Hepatic stellate cell (primary cell): ENCODE data around the gene SIAH3.

Experiments used
- DNase-seq: peaks from one replicate; pipeline ENCODE4 v3.0.0; 2011; ENCODE audit warnings: low spot score

SIAH3 gene

DNA sequence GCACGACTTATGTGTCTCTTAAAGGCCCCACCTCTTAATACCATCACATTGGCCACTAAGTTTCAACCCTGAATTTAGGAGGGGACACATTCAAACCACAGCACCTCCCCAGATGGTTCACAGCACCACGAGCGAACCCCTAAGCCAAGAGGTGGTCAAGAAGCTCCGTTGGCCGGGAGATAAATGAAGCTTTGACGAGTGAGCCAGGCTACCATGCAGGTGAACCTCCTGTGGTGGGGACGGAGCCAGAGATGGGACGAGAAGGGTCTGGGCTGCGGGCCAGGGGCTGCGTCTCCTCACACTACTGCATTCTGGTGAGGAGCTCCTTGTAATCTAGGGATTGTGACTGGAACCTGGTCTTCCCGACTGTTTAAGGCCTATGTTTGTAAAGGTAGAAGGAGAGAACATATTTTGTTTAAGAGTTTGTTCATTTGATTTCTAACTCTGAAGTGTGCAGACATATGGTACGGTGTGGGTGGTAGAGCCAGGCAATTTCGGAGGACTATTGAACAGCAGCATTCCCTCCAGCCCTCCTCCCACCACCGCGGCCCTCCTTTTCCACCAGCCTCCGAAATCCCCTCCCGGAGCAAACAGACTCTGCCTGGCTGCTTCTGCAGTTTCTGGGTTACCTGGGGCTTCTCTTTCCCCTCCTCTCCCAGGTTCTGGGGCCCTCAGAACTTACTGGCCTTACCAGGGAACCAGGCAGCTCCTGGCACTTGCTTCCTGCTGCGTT is 31.3 kb downstream of the SIAH3 start:
- DNase-seq, result no peak

DNA sequence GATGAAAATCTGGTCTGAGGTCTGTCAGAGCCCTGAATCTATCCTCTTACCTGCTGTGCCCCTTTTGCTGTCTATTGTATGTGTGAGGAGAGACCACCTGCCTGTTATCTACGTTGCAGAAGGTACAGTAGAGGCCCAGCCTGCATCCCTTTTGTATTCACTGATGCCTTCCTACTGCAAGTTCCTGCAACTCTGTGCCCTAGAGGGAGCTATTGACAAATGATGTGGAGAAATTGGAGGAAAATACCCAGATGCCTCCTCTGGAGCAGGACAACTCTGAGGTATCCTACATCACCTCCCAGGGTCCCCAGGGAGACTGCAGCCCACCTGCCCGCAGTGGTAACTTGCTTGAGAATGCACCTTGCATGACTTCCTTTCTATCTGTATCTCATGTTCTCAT is 33.7 kb downstream of the SIAH3 start:
- DNase-seq, result no peak

DNA sequence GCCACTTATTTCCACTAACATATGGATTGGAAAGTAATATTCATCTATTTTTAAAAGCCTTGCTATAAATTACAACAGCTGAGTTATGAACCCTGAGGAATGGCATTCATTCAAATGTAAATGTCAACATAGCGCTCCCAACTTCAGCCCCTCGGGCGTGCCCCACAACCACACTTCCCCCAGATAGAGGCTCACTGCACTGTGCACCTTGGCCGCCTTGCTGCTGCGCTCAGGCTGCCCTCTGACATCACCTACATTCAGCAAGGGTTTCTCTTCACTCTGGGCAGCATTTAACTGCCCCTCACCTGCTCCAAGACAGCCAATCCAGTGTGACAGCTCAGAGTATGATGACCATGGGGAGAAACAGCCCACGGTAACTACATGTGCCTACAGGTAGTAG is 35.1 kb downstream of the SIAH3 start:
- no peak for DNase-seq

DNA sequence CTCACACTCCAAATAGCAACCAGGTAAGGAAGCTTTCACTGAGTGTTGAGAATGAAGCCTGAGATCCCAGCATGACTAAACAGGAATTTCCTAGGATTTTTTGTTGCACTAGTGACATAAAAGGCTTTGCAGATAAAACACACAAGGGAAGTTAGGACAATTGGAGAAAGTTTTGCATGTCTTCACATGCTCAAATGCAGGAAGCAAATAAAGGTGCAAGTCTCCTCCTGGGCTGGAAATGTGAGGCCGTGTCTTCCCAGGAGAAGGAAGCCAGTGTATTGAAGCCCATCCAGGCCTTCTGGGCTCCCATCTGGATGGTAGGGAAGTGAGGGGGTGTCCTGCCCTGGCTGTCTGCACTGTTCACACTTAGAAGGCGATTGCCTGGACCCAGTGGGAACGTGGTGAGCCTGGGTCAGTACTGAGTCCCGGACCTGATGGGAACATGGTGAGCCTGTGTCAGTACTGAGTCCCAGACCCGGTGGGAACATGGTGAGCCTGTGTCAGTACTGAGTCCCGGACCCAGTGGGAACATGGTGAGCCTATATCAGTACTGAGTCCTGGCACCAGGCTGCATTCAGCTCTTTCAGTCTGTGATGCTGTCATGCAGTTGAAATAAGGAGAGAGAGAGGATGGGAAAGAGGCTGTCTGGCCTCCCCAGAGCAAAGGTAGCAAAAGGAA is 38.7 kb downstream of the SIAH3 start:
- DNase-seq, result no peak

DNA sequence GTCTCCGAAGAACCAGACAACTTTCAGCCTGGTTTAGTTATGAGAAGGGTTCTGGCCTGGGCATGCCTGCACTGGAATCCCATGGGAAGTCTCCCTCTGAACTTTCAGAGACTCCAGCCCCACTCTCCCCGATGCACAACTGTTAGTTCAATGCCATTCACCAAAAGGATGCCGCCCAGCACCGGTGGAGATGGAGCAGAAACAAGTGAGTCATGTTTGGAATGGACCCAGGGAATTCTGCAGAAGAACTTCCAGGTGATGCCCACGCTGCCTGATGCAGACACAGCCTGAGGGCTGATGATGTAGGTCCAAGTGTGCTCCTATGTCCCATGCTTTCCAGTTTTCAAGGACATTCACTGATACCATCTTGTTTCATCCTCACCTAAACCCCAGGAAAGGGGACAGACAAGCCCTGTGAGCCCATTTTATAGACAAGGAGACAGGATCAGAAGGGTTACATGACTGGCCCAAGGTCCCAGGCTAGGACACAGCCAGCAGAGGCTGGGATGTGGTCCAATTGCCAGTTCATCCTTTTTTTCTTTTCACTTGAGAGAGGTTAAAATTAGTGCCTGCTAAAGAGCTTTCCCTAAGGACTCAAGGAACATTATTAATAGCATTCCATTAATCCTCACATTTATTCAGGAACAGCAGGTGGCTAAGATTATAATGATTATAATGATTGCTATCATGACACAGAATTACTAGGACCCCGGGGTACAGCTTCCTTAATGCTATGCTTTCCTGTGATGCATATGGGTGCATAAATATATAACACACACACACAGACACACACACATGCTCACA is 39.5 kb downstream of the SIAH3 start:
- DNase-seq, result no peak

DNA sequence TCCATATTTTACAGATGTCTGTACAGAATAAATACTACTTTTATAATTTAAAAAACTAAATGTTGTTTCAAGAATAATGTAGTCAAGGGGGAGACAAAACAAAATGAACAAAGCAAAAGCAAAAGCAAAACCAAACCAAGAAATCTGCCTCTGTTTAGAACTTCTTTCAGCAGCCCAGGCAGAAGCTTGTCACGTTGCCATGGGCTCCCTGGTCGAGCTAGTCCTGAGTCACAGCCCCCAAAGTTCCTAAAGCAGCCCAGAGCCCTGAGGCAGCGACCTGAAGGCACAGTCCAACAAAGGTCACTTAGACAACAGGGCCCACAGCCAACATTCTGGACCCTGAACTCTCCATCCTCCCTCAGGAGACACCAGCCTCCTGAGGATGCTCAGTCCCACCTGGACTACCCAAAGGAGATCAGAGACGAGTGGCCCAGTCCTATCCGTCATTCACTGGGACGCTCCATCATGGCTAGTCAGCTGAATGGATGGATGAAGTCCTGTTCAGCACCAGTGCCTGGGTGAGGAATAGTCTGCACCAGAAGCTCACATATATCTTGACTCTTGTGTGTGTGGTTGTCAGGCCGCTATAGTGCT is 41.7 kb downstream of the SIAH3 start:
- DNase-seq, result no peak

DNA sequence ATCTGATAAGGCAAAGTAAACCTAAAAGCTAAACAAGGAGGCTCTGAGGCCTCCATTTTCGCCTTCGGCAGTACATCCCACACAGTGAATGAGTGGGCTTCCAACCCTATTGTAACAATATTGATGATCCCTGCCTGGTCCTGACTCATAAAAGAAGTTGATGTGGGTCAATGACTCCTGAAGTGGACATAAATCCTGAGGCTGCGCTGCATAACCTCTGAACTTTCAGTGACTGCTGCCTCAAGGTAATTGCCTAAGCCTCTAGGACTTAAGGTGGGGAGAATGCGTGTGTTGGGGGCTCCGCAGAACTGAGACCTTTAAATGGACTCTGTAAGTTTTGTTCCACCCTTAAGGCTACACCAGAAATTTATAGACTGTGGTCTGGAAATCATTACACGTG is 42.6 kb downstream of the SIAH3 start:
- no peak for DNase-seq

DNA sequence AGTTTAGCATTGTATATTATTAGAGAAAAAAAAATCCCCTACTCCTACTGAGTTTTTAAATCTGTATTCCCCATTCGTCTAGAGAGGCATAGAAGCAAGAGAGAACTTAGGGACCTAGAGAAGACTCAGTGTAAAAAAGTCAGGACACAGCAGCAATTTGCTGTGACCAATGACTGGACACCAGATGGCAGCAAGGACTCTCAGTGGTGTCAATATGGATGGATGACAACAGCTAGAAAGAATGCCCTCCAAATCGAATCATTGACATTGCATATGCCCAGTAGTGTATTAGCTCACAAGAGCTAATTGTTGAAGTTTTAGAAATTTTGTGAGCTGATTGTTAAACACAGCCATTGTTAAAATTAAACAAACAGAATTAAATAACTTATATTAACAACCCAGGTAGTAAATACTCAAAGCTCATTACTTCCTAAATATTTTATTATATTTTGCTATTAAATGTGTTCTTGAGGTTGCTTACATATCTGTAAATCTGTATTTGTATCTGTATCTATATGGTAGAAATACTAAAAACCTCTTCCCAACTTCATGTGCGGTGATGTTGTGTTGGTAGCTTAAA is 43.9 kb downstream of the SIAH3 start:
- DNase-seq, result peak; percentile 32

DNA sequence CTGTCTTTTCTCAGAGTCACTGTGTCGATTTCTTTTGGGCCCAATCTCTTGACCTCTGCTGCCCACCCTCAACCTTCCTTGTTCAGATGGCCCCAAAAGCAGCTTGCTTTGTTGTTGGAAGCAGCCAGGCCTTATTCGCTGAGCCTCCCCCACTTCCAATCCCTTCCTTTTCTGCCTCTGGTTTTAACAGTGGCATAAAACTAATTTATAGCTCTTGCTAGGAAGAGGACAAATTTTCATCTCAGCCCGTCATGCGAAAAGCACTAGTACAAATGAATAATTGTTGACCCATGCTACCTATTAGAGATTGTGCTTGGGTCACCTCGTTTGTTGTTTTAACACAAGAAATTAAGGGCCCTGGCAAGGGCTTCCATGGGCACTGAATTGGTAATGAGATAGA is 51.1 kb downstream of the SIAH3 start:
- no peak for DNase-seq

DNA sequence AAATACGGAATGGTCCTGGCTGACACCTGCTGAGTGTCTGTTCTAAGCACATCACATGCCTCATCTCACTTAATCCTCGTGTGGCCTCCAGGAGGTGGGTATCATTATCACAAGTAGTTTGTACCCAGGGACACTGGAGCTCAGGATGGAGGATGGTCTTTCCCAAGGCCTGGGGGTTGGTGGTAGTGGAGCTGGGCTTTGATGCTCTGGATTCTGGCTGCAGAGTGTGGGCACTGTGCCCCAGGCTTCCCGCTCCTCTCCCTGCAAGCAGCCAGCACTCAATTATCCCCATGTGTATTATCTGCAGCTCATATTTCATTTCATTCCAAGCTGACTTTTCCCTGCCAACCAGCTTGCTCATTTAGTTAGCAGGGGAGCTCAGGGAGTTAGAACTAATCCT is 52.1 kb downstream of the SIAH3 start:
- DNase-seq, result no peak

DNA sequence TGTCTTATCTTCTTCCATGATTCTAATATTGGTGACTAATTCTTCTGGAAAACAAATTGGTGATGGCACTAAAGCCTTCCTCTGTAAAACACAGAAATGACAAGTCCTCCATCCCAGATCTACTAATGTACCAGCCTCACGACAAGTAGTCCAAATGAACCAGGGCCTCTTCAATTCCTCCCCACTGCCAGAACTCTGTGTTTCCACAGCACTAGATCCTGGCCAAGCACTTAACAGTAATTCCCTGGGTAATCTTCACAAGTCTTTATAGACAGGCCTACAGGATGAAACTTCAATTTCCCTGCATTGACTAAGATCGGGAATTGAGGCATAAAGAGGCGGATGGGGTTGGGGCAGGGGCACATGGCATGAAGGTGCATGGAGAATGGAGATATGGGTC is 52.7 kb downstream of the SIAH3 start:
- DNase-seq, result no peak

DNA sequence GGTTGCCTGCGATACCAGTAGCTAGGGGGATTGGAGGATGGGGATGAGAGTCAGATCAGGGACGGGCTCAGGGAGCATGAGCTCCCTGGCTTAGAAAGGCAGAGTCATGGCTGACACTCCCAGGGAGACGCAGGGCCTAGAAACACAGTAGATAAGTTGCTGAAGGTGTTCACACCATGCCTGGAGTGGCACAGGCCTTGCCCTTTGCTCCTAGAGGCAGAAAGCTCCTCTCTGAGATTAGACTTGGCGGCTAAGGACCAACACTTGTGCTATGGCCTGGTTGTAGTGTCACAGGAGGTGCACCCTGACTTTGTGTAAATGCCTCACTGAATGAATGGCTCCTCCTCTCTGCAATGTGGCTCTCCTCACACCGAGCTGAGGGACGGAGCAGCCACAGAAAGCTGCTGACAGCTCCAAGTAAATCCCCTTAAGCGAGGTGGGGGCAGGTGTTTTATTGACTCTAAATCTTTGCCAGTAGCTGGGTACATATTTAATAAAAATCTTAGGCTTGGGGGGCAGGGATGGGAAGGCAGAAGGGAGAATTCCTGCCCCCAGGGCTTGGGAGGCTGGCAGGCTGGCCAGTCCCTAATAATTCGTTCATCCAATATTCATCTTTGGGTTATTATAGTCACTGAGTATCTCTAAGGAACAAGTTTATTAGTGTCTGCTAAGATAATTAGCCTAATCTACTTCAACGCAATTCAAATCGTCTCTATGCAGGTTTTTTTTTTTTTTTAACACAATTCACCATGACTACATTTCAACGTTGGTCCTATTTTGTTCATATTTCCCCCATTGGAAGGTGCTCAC is 54.9 kb downstream of the SIAH3 start:
- DNase-seq, result no peak

DNA sequence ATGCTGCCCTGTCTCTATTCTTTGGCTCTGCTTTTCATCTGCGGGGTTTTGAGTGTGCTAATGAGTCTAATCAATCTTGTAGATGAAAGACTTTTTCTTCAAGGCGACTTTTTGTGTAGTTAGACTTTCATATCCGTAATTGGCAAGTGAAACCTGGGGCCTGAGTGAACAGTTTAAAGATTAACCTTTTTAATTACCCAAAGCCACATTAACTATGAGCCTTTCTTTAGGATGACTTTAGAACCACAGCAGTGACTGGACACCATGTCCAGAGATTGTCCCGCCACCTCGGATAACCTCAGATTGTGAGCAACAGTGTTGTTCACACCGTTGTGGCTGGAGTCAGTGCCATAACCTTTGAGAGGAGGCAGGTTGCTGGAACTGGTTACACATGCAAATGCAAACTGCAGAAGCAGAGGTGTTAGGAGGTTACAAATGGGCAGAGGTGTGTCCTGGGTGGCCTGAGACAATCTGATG is 58.7 kb downstream of the SIAH3 start:
- no peak for DNase-seq

DNA sequence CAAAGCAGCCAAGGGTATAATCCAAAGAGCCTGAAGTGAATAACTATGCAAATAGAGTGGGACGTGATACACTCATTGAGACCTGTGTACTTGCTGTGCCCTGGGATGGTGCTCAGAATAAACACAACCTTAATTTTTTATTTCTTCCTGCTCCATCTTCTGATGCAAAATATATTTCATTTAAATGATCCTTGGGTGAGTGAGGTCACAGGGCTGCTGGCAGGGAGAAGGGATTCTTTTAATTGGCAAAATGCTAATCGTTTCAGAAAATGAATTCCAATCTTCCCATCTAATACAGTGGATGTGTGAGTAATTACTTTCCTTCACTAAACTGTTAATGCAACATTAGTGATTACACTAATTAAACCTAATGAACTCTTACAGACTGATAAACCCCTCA is 63.5 kb downstream of the SIAH3 start:
- no peak for DNase-seq

DNA sequence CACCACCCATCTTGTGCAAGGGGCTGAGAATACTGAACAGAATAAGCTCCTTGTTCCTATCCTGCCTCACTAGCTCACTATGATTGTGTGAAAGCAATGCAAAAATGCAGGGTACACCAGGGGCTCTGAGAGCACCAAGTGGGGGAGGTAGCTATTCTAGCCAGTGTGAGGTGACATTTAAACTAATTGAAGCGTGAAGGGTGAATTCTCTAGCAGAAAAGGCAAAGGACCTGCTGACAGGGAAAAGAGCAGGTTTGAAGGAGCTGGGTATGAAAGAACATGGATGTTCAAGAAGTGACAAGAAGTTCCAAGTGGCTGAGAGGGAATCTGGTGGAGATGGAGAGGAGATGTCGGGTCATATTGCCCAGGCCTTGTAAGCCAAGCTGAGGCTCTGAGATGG is 64.2 kb downstream of the SIAH3 start:
- no peak for DNase-seq

DNA sequence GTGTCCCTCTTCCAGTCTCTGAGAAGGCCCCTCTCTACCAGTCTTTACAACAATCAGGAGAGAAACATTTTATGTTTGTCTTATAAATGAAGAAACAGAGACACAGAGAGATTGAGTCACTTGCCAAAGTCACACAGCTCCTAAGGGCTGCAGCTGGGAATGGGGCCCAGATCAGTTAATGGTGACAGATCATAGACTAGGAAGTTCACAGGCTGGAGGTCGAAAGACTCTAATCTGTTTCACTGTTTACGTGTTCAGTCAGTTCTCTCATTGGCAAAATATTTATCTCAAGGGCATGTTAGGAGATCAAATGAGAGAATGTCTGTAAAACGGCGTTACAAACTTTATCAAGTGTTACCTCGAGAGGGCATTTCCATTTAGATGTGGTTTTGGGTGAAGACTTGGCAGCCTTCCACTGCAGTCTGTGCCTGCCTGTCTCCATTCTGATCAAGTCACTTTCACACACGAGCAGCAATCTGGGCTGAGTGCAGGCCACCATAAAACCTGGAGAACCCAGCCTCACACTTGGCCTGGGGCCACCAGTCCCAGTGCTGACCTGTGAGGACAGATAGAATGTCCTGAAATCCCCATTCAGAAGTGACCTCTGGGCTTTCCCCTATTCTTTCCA is 65.1 kb downstream of the SIAH3 start:
- no peak for DNase-seq

DNA sequence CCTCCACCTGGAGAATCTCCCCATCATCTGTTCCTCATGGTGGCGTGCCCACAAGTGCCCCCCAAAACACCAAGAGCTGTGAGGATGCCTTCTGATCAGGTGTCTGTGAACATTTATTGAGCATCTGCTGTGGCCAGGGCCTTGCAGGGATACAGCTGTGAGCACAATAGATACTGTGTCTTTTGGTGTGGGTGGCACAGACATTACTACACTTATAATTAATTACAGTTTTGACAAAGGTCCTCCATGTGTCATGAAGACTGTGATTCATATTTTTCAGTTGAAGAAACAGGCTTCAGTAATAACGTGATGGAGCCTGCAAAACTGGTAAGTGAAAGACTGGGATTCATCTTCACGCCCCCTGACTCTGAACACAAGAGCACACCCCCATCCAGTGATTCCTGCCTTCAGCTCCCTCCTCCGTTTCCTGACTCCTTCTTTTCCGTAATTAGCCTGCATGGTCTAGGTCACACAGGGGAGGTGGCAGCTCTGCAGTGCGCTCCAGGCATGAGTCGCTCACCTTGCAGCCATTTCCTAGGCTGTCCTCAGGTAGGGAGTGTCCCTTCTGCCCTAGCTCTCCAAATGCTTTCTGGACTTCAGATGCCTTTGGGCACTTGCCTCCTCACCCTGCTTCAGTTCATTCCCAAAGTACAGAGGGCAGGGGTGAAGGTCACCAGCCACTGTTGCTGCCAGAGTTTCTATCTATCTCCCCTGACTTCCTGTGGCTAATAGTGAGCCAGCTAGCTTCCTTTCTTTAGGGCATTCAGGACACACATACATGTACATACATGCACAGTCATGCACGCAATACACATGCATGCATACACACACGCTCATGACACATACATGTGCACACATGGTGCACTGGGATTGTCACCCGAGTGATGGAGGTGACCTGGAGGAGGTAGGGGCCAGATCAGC is 66.5 kb downstream of the SIAH3 start:
- no peak for DNase-seq

DNA sequence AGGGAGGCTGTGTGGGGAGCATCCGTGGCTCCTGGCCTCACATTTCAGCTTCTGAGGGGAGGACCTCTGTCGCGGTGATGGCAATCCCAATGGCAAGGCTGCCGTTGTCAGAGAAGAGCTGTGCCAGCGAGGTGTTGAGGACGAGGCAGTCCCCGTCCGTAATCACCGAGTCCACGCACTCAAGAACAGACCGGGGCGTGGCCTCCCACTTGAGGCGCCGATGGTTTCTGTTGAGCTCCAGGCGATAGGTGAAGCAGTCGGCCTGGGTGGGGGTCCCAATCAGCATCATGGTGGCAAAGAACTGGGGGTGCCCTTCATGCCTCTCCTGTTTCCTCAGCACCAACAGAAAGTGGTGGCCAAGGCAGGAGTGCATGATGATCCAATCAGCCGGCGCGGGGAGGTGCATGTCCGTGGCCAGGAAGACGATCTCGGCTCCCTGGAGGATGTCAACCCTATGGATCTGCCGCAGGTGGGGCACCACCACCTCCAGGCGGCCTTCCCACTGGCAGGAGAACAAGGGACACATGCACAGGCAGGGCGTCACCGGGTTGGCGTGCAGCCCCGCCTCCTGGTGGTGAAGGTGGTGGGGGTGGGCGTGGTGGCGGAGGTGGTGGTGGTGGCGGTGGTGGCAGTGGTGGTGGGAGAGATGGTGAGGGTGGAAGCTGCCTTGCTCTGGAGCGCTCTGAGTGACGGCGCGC is 68.1 kb downstream of the SIAH3 start:
- no peak for DNase-seq
